Measurements from ENCODE around the gene AGBL1. TPM values are rescaled to one million over a fixed set of nuclear protein-coding genes. Genes with fewer than 3 reads are reported as not detected.

Gene AGBL1
- polyA plus RNA-seq, 2 of the 4 experiments (the other 2 are of a cell fraction): not detected

- TF ChIP-seq RAD21 (conservative IDR thresholded peaks at IDR 0.05 in 1 of 2, IDR thresholded peaks at IDR 0.05 in 1 of 2): peak; percentile 56 to 74
Measured at GRCh38 chr15:86231864-86232721, 152.4 kb downstream of the AGBL1 start (continued).

- FAIRE-seq (no peak), DNase-seq (ENCODE audit: low read depth in 1 of 2, low spot score in 1 of 2) (no peak), ATAC-seq (no peak)
- ChIA-PET CTCF (no interaction called here), POLR2A (no interaction called here)
- H3K4me3 ChIP-seq: no peak overlapping the region
- WGBS (ENCODE audit: missing lambda C conversion rate): 3% methylated on average over 3 of the region's 3 CpGs
- no peak overlapping the region for H3K4me2 ChIP-seq
- no peak overlapping the region for H3K27ac ChIP-seq
- H3K4me1 ChIP-seq: no peaks in the 10 kb centered on the region
- TF ChIP-seq ZNF302 (CRISPR knock-in tag; IDR thresholded peaks at IDR 0.05) (no peak), RAD21 (conservative IDR thresholded peaks at IDR 0.05 in 1 of 2, IDR thresholded peaks at IDR 0.05 in 1 of 2) (no peak), HOXB5 (CRISPR knock-in tag; IDR thresholded peaks at IDR 0.05) (no peak), KDM5A (IDR thresholded peaks at IDR 0.05) (no peak), EP300 (IDR thresholded peaks at IDR 0.05) (no peak), ELK1 (IDR thresholded peaks at IDR 0.05; ENCODE audit: low read depth, low read length) (no peak), FOSB (CRISPR knock-in tag; IDR thresholded peaks at IDR 0.05) (no peak), JUNB (IDR thresholded peaks at IDR 0.05) (no peak), HDAC2 (IDR thresholded peaks at IDR 0.05) (no peak), CEBPB (IDR thresholded peaks at IDR 0.05) (no peak), E2F6 (IDR thresholded peaks at IDR 0.05; ENCODE audit: borderline replicate concordance, low read depth) (no peak)
- H3K9me3 ChIP-seq: no peaks in the 10 kb centered on the region
Measured at GRCh38 chr15:86235667-86236066, 156.0 kb downstream of the AGBL1 start.

- CTCF ChIA-PET: no interaction called here
- DNase-seq (ENCODE audit: low read depth in 1 of 2, low spot score in 1 of 2): no peak
- H3K4me3 ChIP-seq: no peak overlapping the region
- no peak for FAIRE-seq
- H3K4me2 ChIP-seq: no peak overlapping the region
- no peak overlapping the region for H3K27ac ChIP-seq
- no peaks in the 10 kb centered on the region for H3K4me1 ChIP-seq
- no peak for ATAC-seq
- TF ChIP-seq HOXB5 (CRISPR knock-in tag; IDR thresholded peaks at IDR 0.05): no peak
- no peak for TF ChIP-seq CHD4 (IDR thresholded peaks at IDR 0.05; ENCODE audit: borderline replicate concordance)
- no peak for TF ChIP-seq SREBF2 (IDR thresholded peaks at IDR 0.05)
- TF ChIP-seq HOXB13 (CRISPR knock-in tag; IDR thresholded peaks at IDR 0.05; ENCODE audit: low read depth): no peak
- no peak for TF ChIP-seq JUNB (IDR thresholded peaks at IDR 0.05)
- no peak for TF ChIP-seq NR3C1 (IDR thresholded peaks at IDR 0.05)
- TF ChIP-seq FOSL2 (IDR thresholded peaks at IDR 0.05): no peak
- no peak for TF ChIP-seq FOSL2 (CRISPR knock-in tag; IDR thresholded peaks at IDR 0.05)
- no peak for TF ChIP-seq ZFP36 (IDR thresholded peaks at IDR 0.05; ENCODE audit: borderline replicate concordance, partially characterized antibody)
- no peak for TF ChIP-seq RARB (CRISPR knock-in tag; IDR thresholded peaks at IDR 0.05)
- no peak for TF ChIP-seq FOXS1 (CRISPR knock-in tag; IDR thresholded peaks at IDR 0.05)
- no peak for TF ChIP-seq ATOH8 (CRISPR knock-in tag; IDR thresholded peaks at IDR 0.05; ENCODE audit: low read depth)
- no peak for TF ChIP-seq EP300 (IDR thresholded peaks at IDR 0.05)
- no peak for TF ChIP-seq HMGXB4 (CRISPR knock-in tag; IDR thresholded peaks at IDR 0.05; ENCODE audit: borderline replicate concordance)
- TF ChIP-seq CHD2 (IDR thresholded peaks at IDR 0.05; ENCODE audit: low read length, partially characterized antibody): no peak
- TF ChIP-seq ZC3H11A (IDR thresholded peaks at IDR 0.05): no peak
- no peak for TF ChIP-seq CTCF (IDR thresholded peaks at IDR 0.05)
- H3K9me3 ChIP-seq: no peaks in the 10 kb centered on the region
- WGBS (ENCODE audit: missing lambda C conversion rate): 13% methylated on average over 11 of the region's 15 CpGs
- POLR2A ChIA-PET: no interaction called here
Measured at GRCh38 chr15:86236356-86237110, 156.9 kb downstream of the AGBL1 start.

Data from A549 (cell line).